ENCODE measurements around the gene TXNDC12.

DNA sequence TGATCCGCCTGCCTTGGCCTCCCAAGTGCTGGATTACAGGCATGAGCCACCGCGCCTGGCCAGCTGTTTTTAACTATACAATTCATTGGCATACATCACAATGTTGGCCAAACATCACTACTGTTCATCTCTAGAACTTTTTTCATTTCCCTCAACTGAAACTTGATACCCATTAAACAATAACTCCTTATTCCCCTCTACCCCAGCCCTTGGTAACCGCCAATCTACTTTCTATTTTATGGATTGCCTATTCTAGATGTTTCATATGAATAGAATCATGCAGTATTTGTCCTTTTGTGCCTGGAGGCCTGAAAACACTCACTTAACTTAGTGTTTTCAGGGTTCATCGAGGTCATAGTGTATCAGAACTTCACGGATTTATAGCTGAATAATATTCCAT, 17.3 kb upstream of the TXNDC12 start:
- TF ChIP-seq RCOR1 (IDR thresholded peaks at IDR 0.05; ENCODE audit: borderline replicate concordance in 1 of 2, low read depth in 2 of 2, low read length in 2 of 2): no peak
- TF ChIP-seq, protein P1, sequence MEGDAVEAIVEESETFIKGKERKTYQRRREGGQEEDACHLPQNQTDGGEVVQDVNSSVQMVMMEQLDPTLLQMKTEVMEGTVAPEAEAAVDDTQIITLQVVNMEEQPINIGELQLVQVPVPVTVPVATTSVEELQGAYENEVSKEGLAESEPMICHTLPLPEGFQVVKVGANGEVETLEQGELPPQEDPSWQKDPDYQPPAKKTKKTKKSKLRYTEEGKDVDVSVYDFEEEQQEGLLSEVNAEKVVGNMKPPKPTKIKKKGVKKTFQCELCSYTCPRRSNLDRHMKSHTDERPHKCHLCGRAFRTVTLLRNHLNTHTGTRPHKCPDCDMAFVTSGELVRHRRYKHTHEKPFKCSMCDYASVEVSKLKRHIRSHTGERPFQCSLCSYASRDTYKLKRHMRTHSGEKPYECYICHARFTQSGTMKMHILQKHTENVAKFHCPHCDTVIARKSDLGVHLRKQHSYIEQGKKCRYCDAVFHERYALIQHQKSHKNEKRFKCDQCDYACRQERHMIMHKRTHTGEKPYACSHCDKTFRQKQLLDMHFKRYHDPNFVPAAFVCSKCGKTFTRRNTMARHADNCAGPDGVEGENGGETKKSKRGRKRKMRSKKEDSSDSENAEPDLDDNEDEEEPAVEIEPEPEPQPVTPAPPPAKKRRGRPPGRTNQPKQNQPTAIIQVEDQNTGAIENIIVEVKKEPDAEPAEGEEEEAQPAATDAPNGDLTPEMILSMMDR (IDR thresholded peaks at IDR 0.05 in 2 of 3, conservative IDR thresholded peaks at IDR 0.05 in 1 of 3; ENCODE audit: insufficient read depth in 2 of 3, low read depth in 1 of 3, low read length in 3 of 3): no peak
- TF ChIP-seq GABPA (tag; conservative IDR thresholded peaks at IDR 0.05; ENCODE audit: low read depth): no peak
- TF ChIP-seq, protein P2, sequence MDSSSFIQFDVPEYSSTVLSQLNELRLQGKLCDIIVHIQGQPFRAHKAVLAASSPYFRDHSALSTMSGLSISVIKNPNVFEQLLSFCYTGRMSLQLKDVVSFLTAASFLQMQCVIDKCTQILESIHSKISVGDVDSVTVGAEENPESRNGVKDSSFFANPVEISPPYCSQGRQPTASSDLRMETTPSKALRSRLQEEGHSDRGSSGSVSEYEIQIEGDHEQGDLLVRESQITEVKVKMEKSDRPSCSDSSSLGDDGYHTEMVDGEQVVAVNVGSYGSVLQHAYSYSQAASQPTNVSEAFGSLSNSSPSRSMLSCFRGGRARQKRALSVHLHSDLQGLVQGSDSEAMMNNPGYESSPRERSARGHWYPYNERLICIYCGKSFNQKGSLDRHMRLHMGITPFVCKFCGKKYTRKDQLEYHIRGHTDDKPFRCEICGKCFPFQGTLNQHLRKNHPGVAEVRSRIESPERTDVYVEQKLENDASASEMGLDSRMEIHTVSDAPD (CRISPR knock-in tag; IDR thresholded peaks at IDR 0.05): no peak
- TF ChIP-seq SP1 (CRISPR knock-in tag; IDR thresholded peaks at IDR 0.05): no peak
- TF ChIP-seq, protein P3, sequence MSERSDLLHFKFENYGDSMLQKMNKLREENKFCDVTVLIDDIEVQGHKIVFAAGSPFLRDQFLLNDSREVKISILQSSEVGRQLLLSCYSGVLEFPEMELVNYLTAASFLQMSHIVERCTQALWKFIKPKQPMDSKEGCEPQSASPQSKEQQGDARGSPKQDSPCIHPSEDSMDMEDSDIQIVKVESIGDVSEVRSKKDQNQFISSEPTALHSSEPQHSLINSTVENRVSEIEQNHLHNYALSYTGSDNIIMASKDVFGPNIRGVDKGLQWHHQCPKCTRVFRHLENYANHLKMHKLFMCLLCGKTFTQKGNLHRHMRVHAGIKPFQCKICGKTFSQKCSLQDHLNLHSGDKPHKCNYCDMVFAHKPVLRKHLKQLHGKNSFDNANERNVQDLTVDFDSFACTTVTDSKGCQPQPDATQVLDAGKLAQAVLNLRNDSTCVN (CRISPR knock-in tag; IDR thresholded peaks at IDR 0.05): no peak
